Testis (tissue), 2 donors: ENCODE measurements around the gene ESRRA.

Experiments
- POLR2A ChIP-seq: fragments of 450-650 bp; IDR thresholded peaks from one replicate; pipeline ENCODE4 v1.6.1; 2017; ENCODE audit warnings: antibody characterized with exemption, mild to moderate bottlenecking, moderate library complexity
- TF ChIP-seq, protein P1 (sequence below), 3 experiments: fragments of 450-650 bp in 2 of 3; fragments of 200-600 bp in 1 of 3; sonication (generic) in 1 of 3; IDR thresholded peaks; one replicate each; pipeline ENCODE4 v1.5.1; 2016 to 2019; ENCODE audit warnings: antibody characterized with exemption in 3 of 3, mild to moderate bottlenecking in 2 of 3, moderate library complexity in 1 of 3

- TF ChIP-seq, protein P1, sequence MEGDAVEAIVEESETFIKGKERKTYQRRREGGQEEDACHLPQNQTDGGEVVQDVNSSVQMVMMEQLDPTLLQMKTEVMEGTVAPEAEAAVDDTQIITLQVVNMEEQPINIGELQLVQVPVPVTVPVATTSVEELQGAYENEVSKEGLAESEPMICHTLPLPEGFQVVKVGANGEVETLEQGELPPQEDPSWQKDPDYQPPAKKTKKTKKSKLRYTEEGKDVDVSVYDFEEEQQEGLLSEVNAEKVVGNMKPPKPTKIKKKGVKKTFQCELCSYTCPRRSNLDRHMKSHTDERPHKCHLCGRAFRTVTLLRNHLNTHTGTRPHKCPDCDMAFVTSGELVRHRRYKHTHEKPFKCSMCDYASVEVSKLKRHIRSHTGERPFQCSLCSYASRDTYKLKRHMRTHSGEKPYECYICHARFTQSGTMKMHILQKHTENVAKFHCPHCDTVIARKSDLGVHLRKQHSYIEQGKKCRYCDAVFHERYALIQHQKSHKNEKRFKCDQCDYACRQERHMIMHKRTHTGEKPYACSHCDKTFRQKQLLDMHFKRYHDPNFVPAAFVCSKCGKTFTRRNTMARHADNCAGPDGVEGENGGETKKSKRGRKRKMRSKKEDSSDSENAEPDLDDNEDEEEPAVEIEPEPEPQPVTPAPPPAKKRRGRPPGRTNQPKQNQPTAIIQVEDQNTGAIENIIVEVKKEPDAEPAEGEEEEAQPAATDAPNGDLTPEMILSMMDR (IDR thresholded peaks at IDR 0.05): no peak
- TF ChIP-seq POLR2A: no peak
Measured at GRCh38 chr11:64314146-64314804, 9.0 kb downstream of the ESRRA start.
